Lower leg skin (tissue), 3 donors: ENCODE data around the gene SYCP2L.

ENCODE experiments used
- POLR2A ChIP-seq, 2 donors: fragments of 450-650 bp; IDR thresholded peaks; one replicate each; pipeline ENCODE4 v1.6.1; 2016 to 2017; ENCODE audit warnings: antibody characterized with exemption in 2 of 2, mild to moderate bottlenecking in 1 of 2, moderate library complexity in 1 of 2
- TF ChIP-seq, protein P1 (sequence below), 3 donors: fragments of 450-650 bp; IDR thresholded peaks; one replicate each; pipeline ENCODE4 v1.5.1; 2016; ENCODE audit warnings: antibody characterized with exemption in 3 of 3, mild to moderate bottlenecking in 3 of 3, moderate library complexity in 2 of 3

DNA sequence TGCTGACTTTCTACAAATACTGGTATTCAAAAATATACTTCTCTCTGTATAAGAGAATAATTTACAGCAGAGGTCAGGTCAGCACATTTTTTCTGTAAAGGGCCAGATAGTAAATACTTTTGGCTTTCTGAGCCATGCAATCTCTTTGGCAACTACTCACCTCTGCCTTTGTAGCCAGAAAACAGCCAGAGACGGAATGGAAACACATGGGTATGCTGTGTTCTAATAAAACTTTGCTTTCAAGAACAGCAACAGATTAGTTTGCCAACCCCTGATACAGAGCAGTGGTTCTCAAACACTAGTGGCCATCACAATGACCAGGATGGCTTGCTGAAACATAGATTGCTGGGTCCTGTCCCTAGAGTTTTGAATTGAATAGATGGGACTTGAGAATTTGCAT is 46.3 kb downstream of the SYCP2L start:
- TF ChIP-seq POLR2A (IDR thresholded peaks at IDR 0.05): no peak
- TF ChIP-seq, protein P1, sequence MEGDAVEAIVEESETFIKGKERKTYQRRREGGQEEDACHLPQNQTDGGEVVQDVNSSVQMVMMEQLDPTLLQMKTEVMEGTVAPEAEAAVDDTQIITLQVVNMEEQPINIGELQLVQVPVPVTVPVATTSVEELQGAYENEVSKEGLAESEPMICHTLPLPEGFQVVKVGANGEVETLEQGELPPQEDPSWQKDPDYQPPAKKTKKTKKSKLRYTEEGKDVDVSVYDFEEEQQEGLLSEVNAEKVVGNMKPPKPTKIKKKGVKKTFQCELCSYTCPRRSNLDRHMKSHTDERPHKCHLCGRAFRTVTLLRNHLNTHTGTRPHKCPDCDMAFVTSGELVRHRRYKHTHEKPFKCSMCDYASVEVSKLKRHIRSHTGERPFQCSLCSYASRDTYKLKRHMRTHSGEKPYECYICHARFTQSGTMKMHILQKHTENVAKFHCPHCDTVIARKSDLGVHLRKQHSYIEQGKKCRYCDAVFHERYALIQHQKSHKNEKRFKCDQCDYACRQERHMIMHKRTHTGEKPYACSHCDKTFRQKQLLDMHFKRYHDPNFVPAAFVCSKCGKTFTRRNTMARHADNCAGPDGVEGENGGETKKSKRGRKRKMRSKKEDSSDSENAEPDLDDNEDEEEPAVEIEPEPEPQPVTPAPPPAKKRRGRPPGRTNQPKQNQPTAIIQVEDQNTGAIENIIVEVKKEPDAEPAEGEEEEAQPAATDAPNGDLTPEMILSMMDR (IDR thresholded peaks at IDR 0.05): no peak
